HL-60 (cell line): ENCODE measurements around the gene WDR55.

ENCODE experiments used
- DNase-seq, 2 experiments: peaks; one replicate each; pipeline ENCODE4 v3.0.0-alpha.2; 2010 to 2020; ENCODE audit warnings: low read depth in 1 of 2, low spot score in 1 of 2
- H3K27ac ChIP-seq: fragments of 250-450 bp; sonication (Bioruptor Pico); replicated peaks from 2 replicates; pipeline ENCODE4 v1.5.1; 2020; ENCODE audit warnings: mild to moderate bottlenecking, moderate library complexity
- H3K27me3 ChIP-seq: fragments of 250-450 bp; sonication (Bioruptor Pico); 2 replicates; pipeline ENCODE4 v1.5.1; 2021; ENCODE audit warnings: mild to moderate bottlenecking, moderate library complexity; ENCODE audit not compliant: insufficient read depth, poor library complexity, severe bottlenecking
- H3K4me3 ChIP-seq: replicated peaks from 2 replicates; pipeline ENCODE4 v1.5.1; 2011; ENCODE audit warnings: mild to moderate bottlenecking, control low read depth, low read length; ENCODE audit not compliant: insufficient read depth
- GABPA ChIP-seq: IDR thresholded peaks from 2 replicates; pipeline ENCODE4 v1.6.1; 2012; ENCODE audit warnings: low read depth
- POLR2AphosphoS5 ChIP-seq: IDR thresholded peaks from 2 replicates; pipeline ENCODE4 v1.6.1; 2012; ENCODE audit warnings: low read depth
- SPI1 ChIP-seq: IDR thresholded peaks from 2 replicates; pipeline ENCODE4 v1.6.1; 2012; ENCODE audit warnings: low read depth, mild to moderate bottlenecking, borderline replicate concordance
- TF ChIP-seq, protein P1 (sequence below): IDR thresholded peaks from one replicate; pipeline ENCODE4 v1.5.1; 2011; ENCODE audit warnings: low read length, control low read depth, inconsistent platforms; ENCODE audit not compliant: insufficient read depth
- TF ChIP-seq, protein P2 (sequence below): IDR thresholded peaks from 2 replicates; pipeline ENCODE4 v1.6.1; 2012; ENCODE audit warnings: low read depth; ENCODE audit not compliant: insufficient replicate concordance

The WDR55 gene

GRCh38 chr5:140639148-140639981 is 25.3 kb upstream of the WDR55 start, which contains the start of gene TMCO6:
Gene TMCO6 (plus strand): TSS chr5:140639451. CDS start chr5:140639528, 77 bp downstream.
- TF ChIP-seq SPI1: peak; percentile 70; the same call in 1 of the 2 replicates
- no peak for TF ChIP-seq GABPA
- TF ChIP-seq, protein P1, sequence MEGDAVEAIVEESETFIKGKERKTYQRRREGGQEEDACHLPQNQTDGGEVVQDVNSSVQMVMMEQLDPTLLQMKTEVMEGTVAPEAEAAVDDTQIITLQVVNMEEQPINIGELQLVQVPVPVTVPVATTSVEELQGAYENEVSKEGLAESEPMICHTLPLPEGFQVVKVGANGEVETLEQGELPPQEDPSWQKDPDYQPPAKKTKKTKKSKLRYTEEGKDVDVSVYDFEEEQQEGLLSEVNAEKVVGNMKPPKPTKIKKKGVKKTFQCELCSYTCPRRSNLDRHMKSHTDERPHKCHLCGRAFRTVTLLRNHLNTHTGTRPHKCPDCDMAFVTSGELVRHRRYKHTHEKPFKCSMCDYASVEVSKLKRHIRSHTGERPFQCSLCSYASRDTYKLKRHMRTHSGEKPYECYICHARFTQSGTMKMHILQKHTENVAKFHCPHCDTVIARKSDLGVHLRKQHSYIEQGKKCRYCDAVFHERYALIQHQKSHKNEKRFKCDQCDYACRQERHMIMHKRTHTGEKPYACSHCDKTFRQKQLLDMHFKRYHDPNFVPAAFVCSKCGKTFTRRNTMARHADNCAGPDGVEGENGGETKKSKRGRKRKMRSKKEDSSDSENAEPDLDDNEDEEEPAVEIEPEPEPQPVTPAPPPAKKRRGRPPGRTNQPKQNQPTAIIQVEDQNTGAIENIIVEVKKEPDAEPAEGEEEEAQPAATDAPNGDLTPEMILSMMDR: peak; percentile 53
- peak; percentile 76 for TF ChIP-seq POLR2AphosphoS5
- TF ChIP-seq, protein P2, sequence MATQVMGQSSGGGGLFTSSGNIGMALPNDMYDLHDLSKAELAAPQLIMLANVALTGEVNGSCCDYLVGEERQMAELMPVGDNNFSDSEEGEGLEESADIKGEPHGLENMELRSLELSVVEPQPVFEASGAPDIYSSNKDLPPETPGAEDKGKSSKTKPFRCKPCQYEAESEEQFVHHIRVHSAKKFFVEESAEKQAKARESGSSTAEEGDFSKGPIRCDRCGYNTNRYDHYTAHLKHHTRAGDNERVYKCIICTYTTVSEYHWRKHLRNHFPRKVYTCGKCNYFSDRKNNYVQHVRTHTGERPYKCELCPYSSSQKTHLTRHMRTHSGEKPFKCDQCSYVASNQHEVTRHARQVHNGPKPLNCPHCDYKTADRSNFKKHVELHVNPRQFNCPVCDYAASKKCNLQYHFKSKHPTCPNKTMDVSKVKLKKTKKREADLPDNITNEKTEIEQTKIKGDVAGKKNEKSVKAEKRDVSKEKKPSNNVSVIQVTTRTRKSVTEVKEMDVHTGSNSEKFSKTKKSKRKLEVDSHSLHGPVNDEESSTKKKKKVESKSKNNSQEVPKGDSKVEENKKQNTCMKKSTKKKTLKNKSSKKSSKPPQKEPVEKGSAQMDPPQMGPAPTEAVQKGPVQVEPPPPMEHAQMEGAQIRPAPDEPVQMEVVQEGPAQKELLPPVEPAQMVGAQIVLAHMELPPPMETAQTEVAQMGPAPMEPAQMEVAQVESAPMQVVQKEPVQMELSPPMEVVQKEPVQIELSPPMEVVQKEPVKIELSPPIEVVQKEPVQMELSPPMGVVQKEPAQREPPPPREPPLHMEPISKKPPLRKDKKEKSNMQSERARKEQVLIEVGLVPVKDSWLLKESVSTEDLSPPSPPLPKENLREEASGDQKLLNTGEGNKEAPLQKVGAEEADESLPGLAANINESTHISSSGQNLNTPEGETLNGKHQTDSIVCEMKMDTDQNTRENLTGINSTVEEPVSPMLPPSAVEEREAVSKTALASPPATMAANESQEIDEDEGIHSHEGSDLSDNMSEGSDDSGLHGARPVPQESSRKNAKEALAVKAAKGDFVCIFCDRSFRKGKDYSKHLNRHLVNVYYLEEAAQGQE: no peak

GRCh38 chr5:140641716-140642115 is 23.0 kb upstream of the WDR55 start:
- DNase-seq: no peak
- no peak overlapping the region for H3K4me3 ChIP-seq
- no peak overlapping the region for H3K27ac ChIP-seq
- no peak for TF ChIP-seq SPI1
- TF ChIP-seq, protein P1: no peak
- no peak for TF ChIP-seq POLR2AphosphoS5
- TF ChIP-seq, protein P2: no peak
- TF ChIP-seq GABPA: no peak
- H3K27me3 ChIP-seq: no peaks in the 10 kb centered on the region

More at GRCh38 chr5:140639148-140639981, 25.3 kb upstream of the WDR55 start, which contains the start of gene TMCO6:
- DNase-seq: peak; percentile 97
- Histone ChIP-seq H3K27ac (peak within 1 kb of the TSS; percentile 67), H3K27me3 (no peaks in the 10 kb centered on the region), H3K4me3 (peak within 1 kb of the TSS; percentile 82)

- Histone ChIP-seq H3K4me3 (no peak overlapping the region), H3K27ac (no peak overlapping the region), H3K27me3 (no peaks in the 10 kb centered on the region)
- TF ChIP-seq, protein P2: no peak
- TF ChIP-seq GABPA: no peak
- TF ChIP-seq POLR2AphosphoS5: no peak
- no peak for TF ChIP-seq SPI1
- TF ChIP-seq, protein P1: no peak
- no peak for DNase-seq
Observed at GRCh38 chr5:140642718-140643117, 22.0 kb upstream of the WDR55 start.
